Endothelial cell of umbilical vein (primary cell): ENCODE data around the gene SLC25A17.

Experiments
- CTCF ChIP-seq, 2 donors: IDR thresholded peaks; 1 replicate in 1 of 2; 2 replicates in 1 of 2; pipeline ENCODE4 v1.5.1; 2011; ENCODE audit warnings: low read length in 2 of 2, mild to moderate bottlenecking in 2 of 2, moderate library complexity in 2 of 2, control low read depth in 1 of 2, inconsistent platforms in 1 of 2, low read depth in 1 of 2; ENCODE audit not compliant: insufficient read depth in 1 of 2; ENCODE audit errors: extremely low read depth in 1 of 2
- EZH2 ChIP-seq: IDR thresholded peaks from 2 replicates; pipeline ENCODE4 v1.6.1; 2012; ENCODE audit warnings: borderline replicate concordance, low read depth, mild to moderate bottlenecking, moderate library complexity, low read length, inconsistent platforms; ENCODE audit not compliant: severe bottlenecking
- FOS ChIP-seq: IDR thresholded peaks from 2 replicates; pipeline ENCODE4 v1.6.1; 2011; ENCODE audit warnings: mild to moderate bottlenecking, low read length, moderate library complexity, borderline replicate concordance; ENCODE audit not compliant: insufficient read depth
- GATA2 ChIP-seq: IDR thresholded peaks from 2 replicates; pipeline ENCODE4 v1.7.0; 2011; ENCODE audit warnings: low read depth, mild to moderate bottlenecking, moderate library complexity, mixed read lengths, low read length; ENCODE audit not compliant: insufficient read length, insufficient read depth
- MAX ChIP-seq: IDR thresholded peaks from 2 replicates; pipeline ENCODE4 v1.6.1; 2011; ENCODE audit not compliant: insufficient read depth, insufficient read length
- MYC ChIP-seq: IDR thresholded peaks from one replicate; pipeline ENCODE4 v1.6.1; 2011; ENCODE audit warnings: mild to moderate bottlenecking, low read depth, low read length
- POLR2A ChIP-seq: IDR thresholded peaks from 2 replicates; pipeline ENCODE4 v1.6.1; 2012; ENCODE audit warnings: low read depth, mild to moderate bottlenecking, control low read depth, low read length
- POLR2AphosphoS5 ChIP-seq: IDR thresholded peaks from 2 replicates; pipeline ENCODE4 v1.6.1; 2012; ENCODE audit warnings: low read depth, mild to moderate bottlenecking, control low read depth, low read length, moderate library complexity; ENCODE audit not compliant: insufficient read depth

DNA sequence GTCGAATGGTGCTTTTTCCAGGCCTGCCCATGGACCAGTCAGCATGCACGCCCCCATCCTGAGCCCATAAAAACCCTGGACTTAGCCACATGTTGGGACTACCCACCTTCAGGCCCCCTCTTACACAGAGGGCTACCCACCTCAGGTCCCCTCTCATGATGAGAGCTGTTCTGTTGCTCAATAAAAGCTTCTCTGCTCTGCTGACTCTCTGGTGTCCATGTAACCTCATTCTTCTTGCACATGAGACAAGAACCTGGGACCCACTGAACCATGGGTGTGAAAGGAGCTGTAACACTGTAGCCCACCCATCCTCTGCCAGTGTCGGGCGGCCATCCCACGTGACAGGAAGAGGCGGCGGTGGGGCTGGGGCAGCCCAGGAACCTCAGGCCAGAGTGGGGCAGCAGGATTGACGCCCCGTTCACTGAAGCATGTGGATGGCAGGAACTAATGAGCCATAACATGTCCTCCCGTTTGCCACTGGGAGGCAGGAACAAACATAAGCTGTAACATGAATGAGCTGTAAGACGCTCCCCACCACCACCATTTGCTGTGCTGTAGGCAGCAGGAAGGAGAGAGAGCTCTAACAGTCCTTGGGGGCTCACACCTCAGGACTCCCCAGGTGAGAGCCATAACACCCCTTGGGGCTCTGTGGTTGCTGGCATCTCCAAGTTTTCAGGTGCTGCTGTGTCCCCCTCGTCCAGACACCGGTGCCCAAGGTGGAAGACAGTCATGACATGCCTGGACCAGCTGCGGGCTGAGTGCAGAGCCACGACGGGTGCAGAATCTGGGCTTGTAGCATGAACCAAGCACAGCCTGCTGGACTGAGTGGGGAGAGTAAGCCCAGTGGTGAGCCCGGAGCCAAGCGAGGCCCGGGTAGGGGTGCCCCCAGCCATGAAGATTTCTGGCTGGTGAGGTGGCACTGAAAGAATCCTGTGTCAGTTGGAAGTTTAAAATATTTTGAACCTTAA is 70.5 kb downstream of the SLC25A17 start:
- TF ChIP-seq CTCF (IDR thresholded peaks at IDR 0.05; ENCODE audit: extremely low read depth in 1 of 2, insufficient read depth in 1 of 2, low read depth in 1 of 2, low read length in 2 of 2): no peak
- TF ChIP-seq EZH2: no peak
- no peak for TF ChIP-seq GATA2
- TF ChIP-seq POLR2A: no peak
- no peak for TF ChIP-seq MAX
- no peak for TF ChIP-seq MYC
- TF ChIP-seq POLR2AphosphoS5: no peak
- TF ChIP-seq FOS: no peak
